HL-60/S4 (cell line): ENCODE measurements around the gene KATNA1.

Experiments used
- in situ Hi-C: fragments of 300-500 bp; cut with MboI; formaldehyde crosslinking; loops from 2 replicates; pipeline ENCODE4 v1.14.3; 2022; ENCODE audit warnings: low sequenced_read_pairs

Gene KATNA1

DNA sequence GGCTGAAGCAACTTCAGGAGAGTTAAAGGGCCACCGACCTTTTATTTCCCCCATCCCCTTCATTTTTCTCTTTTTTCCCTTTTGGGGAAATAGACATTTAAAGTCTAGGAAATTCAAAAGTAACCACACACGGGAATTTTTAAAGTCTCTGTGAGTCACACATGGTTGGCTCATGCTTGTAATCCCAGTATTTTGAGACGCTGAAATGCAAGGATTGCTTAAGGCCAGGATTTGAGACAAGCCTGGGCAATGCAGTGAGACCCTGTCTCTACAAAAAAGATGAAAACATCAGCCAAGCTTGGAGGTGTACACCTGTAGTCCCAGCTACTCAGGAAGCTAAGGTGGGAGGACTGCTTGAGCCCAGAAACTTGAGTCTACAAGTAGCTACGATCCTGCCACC lies 34.2 kb downstream of the KATNA1 start:
- in situ Hi-C loops, result no loop called here

DNA sequence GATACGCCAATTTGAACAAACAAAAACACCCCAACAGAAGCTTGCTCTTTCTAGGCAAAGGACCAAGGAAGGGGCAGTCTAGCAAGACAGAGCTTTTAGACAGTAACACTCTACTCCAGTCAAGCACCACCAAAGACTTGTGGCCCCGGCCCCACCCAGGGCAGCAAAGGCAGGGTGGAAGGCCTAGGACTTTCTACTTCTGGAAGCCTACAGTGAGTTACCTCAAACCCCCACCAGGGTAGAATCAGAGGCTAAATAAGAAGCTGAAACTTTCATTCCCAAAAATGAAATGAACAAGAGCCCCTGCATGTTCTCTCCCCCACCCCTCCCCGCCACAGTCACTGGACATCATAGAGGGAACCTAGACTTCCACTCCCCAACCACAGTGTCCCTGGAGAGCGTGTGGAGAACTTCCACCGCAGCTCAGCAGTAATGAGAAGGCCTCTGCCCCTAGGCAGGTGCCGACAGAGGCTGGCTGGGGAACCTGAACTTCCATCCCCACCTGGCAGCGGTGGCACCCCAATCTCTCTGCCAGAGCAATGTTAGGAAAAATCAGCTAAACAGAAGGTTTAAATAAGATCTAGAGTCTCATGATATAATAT lies 40.0 kb downstream of the KATNA1 start:
- in situ Hi-C loops, result no loop called here

DNA sequence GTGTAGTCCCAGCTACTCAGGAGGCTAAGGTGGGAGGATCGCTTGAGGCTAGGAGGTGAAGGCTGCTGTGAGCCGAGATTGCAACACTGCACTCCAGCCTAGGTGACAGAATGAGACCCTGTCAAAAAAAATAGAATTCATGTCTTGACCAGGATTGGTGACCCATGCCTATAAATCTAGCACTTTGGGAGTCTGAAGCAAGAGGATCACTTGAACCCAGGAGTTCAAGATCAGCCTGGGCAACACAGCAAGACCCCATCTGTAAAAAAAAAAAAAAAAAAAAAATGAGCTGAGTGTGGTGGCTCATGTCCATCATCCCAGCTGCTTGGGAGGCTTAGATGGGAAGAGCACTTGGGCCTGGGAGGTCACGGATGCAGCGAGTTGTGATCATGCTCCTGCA lies 48.0 kb downstream of the KATNA1 start:
- in situ Hi-C loops, result no loop called here

DNA sequence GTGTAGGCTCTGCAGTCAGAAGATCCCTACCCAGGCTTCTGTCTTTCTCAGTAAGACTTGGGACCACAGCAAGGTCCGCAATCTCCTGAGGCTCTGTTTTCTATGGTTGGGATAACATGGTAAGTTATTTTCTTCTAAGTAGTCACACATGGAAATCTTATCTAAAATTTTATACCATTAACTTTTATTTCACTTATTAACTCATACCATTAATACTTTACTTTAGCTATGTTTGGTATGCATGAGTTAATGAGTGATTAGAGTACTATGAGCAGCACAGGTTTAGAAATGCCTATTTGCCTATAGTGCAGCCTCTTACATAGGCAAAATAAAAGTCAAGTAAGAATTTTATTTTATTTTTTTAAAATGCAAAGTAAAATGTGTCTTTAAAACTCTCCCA lies 55.1 kb downstream of the KATNA1 start:
- in situ Hi-C loops, result no loop called here

DNA sequence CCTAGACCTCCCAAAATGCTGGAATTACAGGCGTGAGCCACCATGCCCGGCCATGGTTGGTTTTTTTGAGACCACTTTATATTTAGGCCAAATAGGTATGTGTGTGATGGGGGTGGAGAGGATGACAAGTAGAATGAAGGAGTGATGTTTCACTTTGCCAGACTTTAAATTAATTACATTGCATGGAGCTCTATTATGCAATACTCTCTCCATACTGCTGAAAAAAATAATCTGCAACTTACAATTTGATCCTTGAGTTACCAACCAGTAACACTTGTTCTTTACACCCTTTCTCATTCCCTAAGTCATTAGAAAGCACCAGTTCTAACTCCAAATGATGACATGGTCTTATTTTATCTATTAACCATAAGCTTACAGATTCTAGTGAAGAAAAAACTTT lies 55.5 kb downstream of the KATNA1 start:
- in situ Hi-C loops, result no loop called here

DNA sequence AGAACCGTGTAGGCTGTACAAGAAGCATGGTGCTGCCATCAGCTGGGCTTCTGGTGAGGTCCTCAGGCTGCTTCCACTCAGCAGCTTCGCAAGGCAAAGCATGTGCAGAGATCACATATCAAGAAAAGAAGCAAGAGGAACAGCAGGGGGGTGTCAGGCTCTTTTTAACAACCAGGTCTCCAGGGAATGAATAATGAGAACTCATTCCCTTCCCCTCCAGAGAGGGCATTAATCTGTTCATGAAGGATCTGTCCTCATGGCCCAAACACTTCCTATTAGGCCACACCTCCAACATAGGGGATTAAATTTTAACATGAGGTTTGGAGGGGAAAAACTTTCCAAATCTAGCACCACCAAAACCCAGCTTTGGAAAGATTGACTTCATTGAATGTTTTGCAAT lies 62.4 kb downstream of the KATNA1 start:
- in situ Hi-C loops, result no loop called here

DNA sequence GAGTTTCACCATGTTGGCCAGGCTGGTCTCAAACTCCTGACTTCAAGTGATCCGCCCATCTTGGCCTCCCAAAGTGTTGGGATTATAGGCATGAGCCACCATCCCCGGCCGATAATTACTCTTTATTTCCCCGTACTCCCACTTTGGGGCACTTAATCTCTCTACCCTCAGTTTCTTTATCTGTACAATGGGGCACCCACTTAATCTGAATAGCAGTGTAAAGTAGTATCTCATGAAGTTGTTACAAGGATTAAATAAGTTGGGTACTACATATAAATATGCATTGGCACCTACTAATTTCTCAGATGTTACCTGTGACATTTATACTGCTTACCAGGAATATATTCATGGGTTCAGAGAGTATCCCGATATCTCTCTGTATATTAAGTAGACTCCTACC lies 67.2 kb downstream of the KATNA1 start:
- in situ Hi-C loops, result no loop called here

DNA sequence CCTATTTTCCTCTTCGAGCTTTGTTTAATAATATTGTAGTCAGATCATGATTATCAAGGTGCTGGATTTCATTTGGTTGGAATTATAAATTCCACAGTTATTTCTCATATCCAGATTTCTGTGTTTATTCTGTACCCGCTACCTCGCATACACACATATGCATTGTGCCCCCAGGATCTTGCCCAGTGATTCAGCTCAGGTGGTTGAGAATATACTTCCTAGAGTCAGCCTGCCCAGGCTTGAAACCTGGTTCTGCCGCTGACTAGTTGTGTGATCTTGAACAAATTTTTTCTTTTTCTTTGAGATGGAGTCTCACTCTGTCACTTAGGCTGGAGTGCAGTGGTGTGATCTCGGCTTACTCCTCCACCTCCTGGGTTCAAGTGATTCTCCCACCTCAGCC lies 67.6 kb downstream of the KATNA1 start:
- in situ Hi-C loops, result no loop called here

DNA sequence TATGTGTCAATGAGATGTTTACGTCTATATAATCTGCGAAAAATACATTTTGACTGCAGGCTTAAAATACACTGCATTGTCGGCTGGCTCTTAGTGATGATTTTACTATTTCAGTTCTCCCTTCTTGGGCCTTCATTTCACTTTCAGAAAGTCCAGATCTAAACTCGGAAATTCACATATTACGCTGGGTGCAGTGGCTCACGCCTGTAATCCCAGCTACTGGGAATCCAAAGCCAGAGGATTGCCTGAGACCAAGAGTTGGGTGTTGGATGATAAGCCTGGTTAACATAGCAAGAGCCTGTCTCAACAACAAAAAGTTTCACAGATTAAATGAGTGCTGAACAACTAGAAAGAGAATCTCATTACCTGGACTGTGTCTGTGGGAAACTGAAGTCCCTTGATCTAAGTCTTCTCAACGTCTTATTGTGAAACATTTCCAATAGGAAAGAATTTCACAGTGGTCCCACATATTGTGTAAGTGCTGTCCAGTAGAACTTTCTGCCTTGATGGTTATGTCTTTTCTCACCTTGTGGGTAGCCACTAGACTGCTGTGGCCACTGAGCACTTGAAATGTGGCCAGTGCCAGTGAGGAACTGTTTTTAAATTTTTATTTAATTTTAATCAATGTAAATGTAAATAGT lies 80.4 kb downstream of the KATNA1 start:
- in situ Hi-C loops, result no loop called here

DNA sequence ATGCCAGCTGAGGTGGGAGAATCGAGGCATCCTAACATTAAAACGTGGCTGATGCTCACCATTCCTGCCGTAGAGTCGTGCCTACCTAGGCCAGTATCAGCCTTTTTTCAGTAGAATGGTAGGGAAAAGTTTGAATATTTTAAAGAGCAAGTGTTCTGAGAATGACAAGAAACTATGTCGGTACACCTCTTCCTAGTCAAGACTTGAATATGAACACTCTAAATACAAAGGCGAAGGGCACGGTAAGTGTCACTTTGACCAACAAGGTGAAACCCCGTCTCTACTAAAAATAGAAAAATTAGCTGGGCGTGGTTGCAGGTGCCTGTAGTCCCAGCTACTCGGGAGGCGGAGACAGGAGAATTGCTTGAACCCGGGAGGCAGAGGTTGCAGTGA lies 81.3 kb downstream of the KATNA1 start:
- in situ Hi-C loops, result no loop called here

DNA sequence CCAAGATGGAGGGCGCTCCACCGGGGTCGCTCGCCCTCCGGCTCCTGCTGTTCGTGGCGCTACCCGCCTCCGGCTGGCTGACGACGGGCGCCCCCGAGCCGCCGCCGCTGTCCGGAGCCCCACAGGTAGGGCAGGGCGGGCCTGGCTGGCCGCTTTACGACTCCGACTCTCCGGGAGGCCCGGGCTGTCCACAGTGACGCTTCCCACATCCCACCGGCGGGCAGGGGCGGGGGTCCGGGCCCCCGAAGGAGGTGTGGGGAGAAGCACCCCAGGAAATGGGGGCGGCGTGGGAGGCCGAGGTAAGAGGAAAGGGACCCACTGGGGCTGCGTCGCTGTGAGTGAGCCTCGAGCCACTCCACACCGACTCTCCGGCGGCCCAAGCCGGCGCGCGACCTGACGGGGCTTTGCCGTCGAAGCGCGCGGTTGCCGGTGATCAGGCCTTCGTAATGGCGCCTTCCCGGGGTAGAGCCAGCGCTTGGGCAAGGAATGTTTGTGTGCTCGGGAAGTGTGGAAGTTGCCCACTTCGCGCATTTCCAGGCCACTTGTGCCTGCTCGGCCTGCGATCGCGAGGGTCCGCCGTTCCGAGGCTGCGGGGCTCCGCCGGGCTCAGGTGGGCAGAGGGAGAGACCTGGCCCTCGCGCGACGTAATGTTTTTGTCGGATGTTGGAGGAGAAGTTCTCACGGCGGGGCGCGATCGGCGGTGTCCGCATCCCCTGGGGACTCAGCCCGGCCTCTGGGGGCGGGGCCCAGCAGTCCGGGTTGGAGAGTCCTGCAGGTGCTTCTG lies 81.9 kb downstream of the KATNA1 start:
- in situ Hi-C loops, result no loop called here

DNA sequence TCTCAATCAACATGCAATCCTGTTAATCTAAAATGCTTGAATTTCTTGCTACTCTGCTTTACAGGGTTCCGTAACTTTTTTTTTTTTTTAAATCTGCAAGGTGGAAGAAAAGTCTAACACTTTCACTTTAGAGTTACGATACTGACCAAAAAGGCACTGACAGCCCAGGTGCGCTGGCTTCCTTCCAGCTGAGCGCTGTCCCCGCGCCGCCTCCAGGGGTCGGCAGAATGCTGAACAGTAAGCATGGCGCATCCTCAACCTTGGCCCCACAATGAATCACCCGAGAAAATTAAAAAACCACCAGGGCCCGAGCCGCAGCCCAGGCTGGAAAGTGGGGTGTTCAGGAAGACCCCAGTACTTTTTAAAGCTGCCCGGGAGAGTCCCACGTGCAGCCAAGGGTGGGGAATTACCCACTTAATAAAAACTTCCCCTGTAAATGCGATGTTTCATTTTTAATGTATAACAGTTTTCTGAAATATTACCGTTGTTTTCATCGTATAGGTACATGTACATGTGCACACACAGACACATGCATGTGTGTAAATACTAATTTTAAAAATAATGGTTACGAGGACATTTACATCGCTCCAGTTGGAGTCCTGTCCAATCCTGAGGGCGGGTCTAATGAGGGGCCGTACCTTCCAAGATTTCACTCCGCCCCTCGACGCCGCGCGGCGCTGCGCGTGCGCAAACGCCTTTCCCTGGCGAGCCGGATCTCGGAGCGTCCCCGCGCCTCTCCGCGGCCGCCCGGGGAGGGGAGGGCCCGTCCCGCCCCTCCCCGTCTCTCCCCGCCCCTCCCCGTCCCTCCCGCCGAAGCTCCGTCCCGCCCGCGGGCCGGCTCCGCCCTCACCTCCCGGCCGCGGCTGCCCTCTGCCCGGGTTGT lies 82.7 kb downstream of the KATNA1 start, which contains the start of gene GINM1:
Gene GINM1, plus strand, starts transcription at position 849 of the 883 bp plus-strand sequence. CDS start 40 bp downstream, outside the sequence.
- in situ Hi-C loops, result no loop called here

DNA sequence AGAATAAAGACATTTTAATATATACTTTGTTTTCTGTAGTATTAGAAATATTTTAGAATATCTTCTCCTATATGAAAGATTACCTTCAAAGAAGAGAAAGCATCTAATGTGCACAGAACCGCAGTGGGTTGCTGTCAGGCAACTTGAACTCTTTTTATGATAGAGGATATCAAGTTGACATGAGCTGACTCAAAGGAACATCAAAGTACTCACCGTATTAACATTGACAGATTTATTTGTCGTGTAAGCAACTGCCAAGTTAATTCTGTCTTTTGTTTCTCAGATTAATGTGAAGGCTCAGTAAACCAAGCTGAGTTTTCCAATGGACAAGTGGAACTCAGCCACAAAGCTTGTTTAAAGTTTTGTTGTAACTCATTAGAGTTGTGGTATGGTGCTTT lies 84.6 kb downstream of the KATNA1 start:
- in situ Hi-C loops, result no loop called here

DNA sequence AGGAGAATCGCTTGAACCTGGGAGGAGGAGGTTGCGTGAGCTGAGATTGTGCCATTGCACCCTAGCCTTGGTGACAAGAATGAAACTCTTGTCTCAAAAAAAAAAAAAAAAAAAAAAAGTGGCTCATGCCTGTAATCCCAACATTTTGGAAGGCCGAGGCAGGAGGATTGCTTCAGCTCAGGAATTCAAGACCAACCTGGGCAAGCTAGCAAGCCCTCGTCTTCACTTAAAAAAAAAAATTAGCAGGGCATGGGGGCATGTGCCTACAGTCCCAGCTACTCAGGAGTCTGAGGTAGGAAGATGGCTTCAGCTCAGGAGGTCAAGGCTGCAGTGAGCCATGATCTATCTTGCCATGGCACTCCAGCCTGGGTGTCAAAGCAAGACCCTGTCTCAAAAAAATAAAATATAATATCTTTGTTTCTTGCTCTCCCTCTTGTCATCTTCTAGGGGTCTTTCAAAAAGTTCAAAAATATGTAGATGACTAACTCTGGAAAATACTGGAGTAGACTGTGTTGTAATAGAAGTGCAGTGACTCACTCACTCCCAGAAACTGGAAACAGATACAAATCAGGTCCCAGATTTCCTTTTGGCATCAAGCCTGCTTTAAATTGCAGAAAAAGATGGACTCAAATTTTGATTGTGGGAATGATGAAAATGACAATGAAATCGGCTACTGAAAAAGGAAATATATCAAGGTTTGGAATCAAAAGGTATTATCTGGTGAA lies 85.1 kb downstream of the KATNA1 start:
- in situ Hi-C loops, result no loop called here

DNA sequence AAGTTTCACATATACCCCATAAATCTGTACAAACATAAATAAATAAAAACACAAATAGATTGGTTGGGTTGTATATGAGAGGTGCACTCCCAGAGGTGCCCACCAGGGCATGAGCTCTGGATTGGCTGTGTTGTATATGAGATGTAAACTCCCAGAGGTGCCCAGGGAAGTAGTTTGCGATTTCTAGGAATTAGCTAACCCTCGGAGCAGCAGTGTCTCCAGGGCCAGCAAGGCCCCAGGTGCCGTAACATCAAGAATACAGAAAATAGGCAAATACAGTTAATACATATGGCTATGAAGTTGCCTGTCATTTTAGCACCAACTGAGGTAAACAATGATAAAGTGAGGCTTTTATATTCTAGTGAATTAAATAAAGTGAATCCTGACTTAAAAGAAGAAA lies 87.8 kb downstream of the KATNA1 start:
- in situ Hi-C loops, result no loop called here

DNA sequence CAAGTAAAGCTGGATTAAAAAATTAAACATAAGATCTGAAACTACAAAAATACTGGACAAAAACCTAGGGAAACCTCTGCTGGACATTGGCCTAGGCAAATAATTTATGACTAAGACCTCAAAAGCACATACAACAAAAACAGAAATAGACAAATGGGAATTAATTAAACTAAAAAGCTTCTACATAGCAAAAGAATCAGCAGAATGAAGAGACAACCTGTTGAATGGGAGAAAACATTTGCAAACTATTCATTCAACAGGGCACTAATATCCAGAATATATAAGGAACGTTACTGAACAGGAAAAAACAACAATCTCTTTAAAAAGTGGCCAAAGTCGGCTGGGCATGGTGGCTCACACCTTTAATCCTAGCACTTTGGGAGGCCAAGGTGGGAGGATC lies 89.1 kb downstream of the KATNA1 start:
- in situ Hi-C loops, result no loop called here

DNA sequence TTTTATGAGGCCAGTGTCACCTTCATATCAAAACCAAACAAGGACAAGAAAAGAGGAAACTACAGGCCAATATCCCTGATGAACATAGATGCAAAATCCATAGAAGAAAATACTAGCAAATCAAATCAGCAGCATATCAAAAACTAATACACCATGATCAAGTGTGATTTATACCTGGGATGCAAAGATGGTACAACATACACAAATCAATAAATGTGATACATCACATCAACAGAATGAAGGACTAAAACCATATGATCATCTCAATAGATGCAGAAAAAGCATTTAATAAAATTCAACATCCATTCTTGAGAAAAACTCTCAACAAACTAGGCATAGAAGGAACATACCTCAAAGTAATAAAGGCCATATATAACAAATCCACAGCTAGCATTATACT lies 90.5 kb downstream of the KATNA1 start:
- in situ Hi-C loops, result no loop called here

DNA sequence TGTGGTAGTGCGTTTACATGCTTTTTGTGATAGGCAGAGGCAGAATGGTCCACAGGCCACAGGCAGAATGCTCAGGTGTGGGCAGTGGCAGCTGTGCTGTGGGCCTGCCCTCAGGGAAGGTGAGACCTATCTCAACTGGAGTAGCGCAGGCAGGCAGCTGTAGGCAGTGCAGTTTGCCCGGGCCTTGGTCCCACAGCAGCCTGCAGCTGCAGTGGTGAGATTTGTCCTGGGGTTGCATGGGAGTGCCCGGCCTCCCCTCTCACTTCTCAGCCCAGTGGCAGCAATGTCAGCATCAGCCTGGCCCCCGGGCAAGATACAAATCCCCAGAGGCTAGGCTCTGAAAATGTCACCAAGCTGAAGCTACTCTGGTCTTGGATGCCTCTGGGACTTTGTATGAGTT lies 96.6 kb downstream of the KATNA1 start:
- in situ Hi-C loops, result no loop called here

DNA sequence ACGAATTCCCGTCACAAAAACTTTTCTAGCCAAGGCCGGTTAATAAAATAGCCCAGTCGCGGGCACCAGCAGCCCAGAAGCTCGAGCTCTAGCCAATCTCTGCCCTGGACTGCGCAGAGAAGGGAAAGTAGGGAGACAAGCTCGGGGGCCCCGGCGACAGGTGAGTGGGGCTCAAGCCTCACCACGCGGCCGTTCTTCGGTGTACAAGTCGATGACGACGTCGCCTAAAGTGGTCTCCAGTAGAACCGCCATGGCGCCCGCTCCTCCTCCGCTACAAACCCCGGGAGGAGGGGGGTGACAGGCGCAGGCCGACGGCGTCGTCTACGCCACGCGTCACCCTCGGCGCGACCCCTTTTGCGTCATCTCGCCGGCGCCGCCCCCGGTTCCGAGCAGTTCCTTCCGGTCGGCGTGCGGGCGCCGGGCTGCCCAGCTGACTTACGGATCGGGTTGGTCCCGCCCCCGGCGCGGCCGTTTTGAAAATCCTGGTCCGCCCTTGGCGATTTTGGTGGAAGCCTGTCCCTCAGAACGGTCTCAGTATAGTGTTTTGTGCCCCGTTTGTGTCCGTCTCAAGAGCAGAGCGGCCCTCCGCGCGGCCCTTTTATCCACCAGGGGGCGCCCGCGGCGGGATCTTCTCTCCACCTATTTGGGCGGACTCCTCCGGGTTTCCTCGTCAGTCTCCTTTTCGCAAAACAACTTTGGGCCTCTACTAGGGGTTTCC lies 102.6 kb downstream of the KATNA1 start, which contains the start of gene PPIL4:
Gene PPIL4, minus strand, starts transcription at position 290 of the 718 bp plus-strand sequence. Its CDS starts 38 bp downstream, at position 252.
- in situ Hi-C loops, result no loop called here

DNA sequence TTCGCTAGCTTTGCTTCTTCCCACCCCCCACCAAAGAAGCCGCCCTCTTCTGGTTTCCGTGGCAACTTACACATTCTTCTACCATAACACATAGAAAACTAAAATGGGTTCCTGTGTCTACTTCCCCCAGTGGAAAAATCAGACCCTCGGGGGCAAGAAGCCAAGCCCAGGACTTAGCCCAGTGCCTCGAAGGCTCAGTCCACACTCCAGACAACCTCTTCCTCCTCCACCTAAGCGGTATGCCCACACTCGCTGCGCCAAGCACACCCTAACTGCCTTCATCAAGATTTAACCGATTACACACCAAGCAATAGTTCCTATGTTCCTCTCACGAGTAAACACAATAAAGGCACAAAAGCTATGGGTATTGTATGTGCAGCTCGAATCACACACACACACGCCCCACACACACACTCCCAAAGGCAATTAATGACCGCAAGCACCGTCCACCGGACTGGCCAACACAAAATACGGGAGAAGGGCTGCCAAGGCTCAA lies 103.2 kb downstream of the KATNA1 start:
- in situ Hi-C loops, result no loop called here
